ENCODE data around the gene CDK18. TPM values are rescaled to one million over a fixed set of nuclear protein-coding genes. Genes with fewer than 3 reads are reported as not detected.

Gene CDK18
- polyA plus RNA-seq, 1 experiment: 0.36 TPM

DNA sequence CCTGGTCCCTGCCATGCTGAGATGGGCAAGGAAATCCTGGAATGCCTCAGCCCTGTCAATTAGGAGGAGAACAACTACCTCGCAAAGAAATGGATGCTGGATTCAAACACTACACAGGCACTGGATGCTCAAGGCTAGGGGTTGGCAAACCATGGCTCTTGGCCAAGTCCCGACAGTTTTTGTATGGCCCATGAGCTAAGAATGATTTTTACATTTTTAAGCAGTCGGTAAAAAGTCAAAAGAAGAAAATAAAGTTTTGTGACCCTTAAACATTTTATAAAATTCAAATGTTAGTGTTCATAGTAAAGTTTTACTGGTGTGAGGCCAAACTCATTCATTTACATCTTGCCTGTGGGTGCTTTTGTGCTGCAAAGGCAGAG is 6.5 kb downstream of the CDK18 start:
- H3K9me3 ChIP-seq (ENCODE audit: control insufficient read depth, insufficient read depth, low read length): no peaks in the 10 kb centered on the region; the same call in 1 of the 2 replicates
- ChIA-PET POLR2A (no interaction called here), CTCF (interaction anchor here (1.5 to 1.7 kb wide), 2 partner anchors 25 to 176 kb away, joined by 4 to 6 read pairs; no protein-coding TSS in a partner anchor)
- DNase-seq (ENCODE audit: low read depth, low spot score): no peak
- TF ChIP-seq, protein P1, sequence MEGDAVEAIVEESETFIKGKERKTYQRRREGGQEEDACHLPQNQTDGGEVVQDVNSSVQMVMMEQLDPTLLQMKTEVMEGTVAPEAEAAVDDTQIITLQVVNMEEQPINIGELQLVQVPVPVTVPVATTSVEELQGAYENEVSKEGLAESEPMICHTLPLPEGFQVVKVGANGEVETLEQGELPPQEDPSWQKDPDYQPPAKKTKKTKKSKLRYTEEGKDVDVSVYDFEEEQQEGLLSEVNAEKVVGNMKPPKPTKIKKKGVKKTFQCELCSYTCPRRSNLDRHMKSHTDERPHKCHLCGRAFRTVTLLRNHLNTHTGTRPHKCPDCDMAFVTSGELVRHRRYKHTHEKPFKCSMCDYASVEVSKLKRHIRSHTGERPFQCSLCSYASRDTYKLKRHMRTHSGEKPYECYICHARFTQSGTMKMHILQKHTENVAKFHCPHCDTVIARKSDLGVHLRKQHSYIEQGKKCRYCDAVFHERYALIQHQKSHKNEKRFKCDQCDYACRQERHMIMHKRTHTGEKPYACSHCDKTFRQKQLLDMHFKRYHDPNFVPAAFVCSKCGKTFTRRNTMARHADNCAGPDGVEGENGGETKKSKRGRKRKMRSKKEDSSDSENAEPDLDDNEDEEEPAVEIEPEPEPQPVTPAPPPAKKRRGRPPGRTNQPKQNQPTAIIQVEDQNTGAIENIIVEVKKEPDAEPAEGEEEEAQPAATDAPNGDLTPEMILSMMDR (IDR thresholded peaks at IDR 0.05; ENCODE audit: low read depth, low read length): no peak
- H3K4me3 ChIP-seq (ENCODE audit: low read depth, low read length): no peak overlapping the region
- H3K27me3 ChIP-seq (ENCODE audit: control insufficient read depth, insufficient read depth, low read length): peaks cover 18% of the 10 kb centered on the region
- no peak overlapping the region for H3K27ac ChIP-seq (ENCODE audit: low read depth, low read length)

DNA sequence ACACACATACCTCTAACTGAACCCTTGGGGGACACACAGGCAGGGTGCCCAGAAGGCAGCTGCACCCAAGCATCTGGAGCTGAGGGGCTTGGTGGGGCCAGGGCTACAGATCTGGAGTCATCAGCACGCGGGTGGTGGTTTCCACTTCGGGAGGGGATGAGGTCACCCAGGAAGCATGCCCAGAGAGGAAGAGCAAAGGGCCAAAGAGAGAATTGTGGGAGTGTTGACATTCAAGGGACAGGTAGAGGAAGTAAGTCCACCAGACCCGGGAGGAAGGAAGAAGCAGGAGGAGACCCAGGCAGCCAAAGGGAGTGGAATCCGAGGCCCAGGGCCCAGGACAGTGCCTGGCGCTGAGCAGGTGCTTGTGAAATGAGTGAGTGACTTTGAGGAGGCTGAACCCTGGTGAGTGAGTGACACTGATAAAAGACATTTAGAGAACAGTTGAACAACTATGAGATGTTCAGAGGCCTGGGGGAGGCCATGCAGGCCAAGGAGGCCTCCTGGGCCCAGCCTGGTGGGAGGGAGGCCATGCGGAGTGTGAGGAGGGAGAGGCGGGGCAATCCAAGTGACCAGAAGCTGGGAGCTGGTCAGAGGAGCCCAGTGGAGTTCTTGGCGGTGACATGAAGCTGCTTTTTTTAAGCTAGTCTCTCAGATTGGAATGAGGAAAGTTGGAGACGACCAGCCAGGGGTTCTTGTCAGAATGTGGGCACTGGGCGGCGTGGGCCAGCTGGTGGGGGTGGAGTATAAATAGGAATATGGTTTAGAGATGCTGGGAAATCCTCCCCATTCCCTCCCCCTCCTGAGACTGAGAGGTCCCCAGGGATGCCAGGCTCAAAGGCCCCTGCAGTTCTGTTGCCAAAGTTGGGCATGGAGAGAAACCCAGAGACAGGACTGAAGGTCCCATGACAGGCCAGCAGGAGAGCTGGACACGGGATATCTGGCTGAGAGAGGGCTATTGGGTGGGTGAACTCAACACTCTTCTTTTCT is 7.9 kb downstream of the CDK18 start:
- ChIA-PET POLR2A (no interaction called here), CTCF (interaction anchor here (1.0 to 1.9 kb wide), 6 partner anchors 12 to 239 kb away, joined by 3 to 6 read pairs (median 4); no protein-coding TSS in a partner anchor)
- Histone ChIP-seq H3K27ac (ENCODE audit: low read depth, low read length) (no peak overlapping the region), H3K27me3 (ENCODE audit: control insufficient read depth, insufficient read depth, low read length) (peaks cover 13% of the 10 kb centered on the region), H3K9me3 (ENCODE audit: control insufficient read depth, insufficient read depth, low read length) (no peaks in the 10 kb centered on the region; the same call in 1 of the 2 replicates), H3K4me3 (ENCODE audit: low read depth, low read length) (no peak overlapping the region)
- no peak for DNase-seq (ENCODE audit: low read depth, low spot score)
- TF ChIP-seq, protein P1 (IDR thresholded peaks at IDR 0.05; ENCODE audit: low read depth, low read length): no peak

DNA sequence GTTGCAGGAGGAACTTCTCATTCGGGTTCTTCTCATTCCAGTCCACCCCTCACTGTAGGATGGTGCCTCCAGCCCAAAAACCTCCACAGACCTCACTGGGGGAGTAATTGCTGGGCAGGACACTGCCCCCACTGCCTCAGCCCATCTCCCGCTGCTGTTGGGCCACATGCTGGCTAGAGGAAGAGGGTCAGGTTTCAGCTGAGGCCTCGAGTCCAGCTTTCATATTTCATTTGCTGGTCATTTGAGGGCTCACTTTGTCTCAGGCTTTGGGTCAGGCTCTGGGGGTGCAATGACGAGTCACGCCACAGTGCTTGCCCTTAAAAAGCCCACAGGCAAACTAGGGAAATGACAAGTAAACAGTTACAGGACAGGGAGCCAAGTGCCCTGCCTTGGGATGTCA is 9.3 kb downstream of the CDK18 start:
- peaks cover 12% of the 10 kb centered on the region for H3K27me3 ChIP-seq (ENCODE audit: control insufficient read depth, insufficient read depth, low read length)
- no peak overlapping the region for H3K4me3 ChIP-seq (ENCODE audit: low read depth, low read length)
- CTCF ChIA-PET: interaction anchor here (0.8 to 1.9 kb wide), 4 partner anchors 11 to 178 kb away, joined by 3 to 5 read pairs (median 4); no protein-coding TSS in a partner anchor
- H3K27ac ChIP-seq (ENCODE audit: low read depth, low read length): no peak overlapping the region
- no peak for DNase-seq (ENCODE audit: low read depth, low spot score)
- no peaks in the 10 kb centered on the region; the same call in 1 of the 2 replicates for H3K9me3 ChIP-seq (ENCODE audit: control insufficient read depth, insufficient read depth, low read length)
- POLR2A ChIA-PET: no interaction called here
- TF ChIP-seq, protein P1 (IDR thresholded peaks at IDR 0.05; ENCODE audit: low read depth, low read length): no peak

DNA sequence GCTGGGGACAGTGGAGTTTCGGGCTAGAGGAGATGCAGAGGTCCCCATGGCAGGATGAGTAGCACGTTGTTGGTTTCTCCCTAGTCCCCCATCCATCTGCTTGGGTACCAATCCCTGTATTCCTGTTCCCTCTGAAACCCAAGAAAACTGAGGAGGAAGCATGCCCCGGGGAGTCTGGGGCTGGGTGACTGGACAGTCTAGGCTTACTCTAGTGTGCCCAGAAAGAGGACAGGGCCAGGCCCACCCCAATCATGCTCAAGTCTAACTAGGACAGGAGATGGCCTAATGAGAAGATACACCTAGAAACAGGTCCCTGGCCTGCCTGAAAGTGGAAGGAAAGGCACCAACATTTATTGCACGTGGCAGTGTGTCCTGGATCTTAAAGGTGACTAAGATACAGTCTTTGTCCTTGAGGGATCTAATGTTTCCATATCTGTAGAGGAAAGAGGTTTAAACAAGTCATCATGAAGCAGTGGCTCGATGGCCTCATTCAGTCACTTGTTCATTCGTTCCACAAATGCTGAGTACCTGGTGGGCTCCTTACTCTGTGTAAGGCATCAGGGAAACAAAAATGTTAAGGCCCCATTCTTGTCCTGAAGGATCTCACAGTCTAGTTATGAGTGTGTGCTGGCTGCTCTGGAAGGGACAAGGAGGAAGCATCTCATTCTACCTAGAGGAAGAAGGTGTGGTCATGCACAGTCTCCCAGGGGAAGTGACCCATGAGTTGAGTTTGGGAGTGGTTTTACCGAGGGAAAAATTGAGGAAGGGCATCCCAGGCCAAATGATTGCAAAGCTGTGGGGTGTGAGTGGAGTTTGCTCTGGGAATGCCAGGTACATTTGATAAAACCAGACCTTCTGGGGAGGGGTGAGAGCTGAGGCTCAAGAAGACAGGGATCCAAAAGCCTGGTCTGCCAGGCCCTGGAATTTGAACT is 10.0 kb downstream of the CDK18 start:
- Histone ChIP-seq H3K27ac (ENCODE audit: low read depth, low read length) (no peak overlapping the region), H3K4me3 (ENCODE audit: low read depth, low read length) (no peak overlapping the region), H3K27me3 (ENCODE audit: control insufficient read depth, insufficient read depth, low read length) (peaks cover 15% of the 10 kb centered on the region), H3K9me3 (ENCODE audit: control insufficient read depth, insufficient read depth, low read length) (no peaks in the 10 kb centered on the region; the same call in 1 of the 2 replicates)
- CTCF ChIA-PET: interaction anchor here (0.7 to 1.9 kb wide), 9 partner anchors 9 to 241 kb away, joined by 3 to 5 read pairs (median 4); no protein-coding TSS in a partner anchor
- TF ChIP-seq, protein P1 (IDR thresholded peaks at IDR 0.05; ENCODE audit: low read depth, low read length): no peak
- DNase-seq (ENCODE audit: low read depth, low spot score): no peak
- POLR2A ChIA-PET: no interaction called here

All from AG04450 (cell line).